ENCODE measurements around the gene MCF2L.

DNA sequence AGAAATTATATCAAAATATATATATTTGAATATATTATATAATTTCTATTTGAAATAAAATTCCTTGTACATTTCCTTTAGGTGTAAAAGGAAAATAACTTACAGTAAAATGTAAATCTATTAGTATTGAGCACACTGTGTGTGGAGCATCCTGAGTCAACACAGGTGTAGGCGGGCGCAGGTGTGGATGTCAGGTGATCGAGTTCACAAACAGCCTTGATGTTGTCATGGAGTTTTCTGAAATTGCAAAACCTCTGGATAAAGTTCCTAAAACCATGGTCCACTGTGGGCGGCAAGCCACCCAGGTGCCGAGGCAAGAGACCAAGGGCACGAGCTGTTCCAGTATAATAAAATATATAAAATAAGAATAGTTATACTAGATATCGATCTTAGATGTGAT lies 27.7 kb upstream of the MCF2L start:
- TF ChIP-seq CTCF (IDR thresholded peaks at IDR 0.05; ENCODE audit: insufficient read depth, low read length) (no peak), POLR2AphosphoS5 (IDR thresholded peaks at IDR 0.05; ENCODE audit: low read depth) (no peak), SPI1 (IDR thresholded peaks at IDR 0.05; ENCODE audit: borderline replicate concordance, low read depth) (no peak)
- TF ChIP-seq, protein P1, sequence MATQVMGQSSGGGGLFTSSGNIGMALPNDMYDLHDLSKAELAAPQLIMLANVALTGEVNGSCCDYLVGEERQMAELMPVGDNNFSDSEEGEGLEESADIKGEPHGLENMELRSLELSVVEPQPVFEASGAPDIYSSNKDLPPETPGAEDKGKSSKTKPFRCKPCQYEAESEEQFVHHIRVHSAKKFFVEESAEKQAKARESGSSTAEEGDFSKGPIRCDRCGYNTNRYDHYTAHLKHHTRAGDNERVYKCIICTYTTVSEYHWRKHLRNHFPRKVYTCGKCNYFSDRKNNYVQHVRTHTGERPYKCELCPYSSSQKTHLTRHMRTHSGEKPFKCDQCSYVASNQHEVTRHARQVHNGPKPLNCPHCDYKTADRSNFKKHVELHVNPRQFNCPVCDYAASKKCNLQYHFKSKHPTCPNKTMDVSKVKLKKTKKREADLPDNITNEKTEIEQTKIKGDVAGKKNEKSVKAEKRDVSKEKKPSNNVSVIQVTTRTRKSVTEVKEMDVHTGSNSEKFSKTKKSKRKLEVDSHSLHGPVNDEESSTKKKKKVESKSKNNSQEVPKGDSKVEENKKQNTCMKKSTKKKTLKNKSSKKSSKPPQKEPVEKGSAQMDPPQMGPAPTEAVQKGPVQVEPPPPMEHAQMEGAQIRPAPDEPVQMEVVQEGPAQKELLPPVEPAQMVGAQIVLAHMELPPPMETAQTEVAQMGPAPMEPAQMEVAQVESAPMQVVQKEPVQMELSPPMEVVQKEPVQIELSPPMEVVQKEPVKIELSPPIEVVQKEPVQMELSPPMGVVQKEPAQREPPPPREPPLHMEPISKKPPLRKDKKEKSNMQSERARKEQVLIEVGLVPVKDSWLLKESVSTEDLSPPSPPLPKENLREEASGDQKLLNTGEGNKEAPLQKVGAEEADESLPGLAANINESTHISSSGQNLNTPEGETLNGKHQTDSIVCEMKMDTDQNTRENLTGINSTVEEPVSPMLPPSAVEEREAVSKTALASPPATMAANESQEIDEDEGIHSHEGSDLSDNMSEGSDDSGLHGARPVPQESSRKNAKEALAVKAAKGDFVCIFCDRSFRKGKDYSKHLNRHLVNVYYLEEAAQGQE (IDR thresholded peaks at IDR 0.05; ENCODE audit: insufficient replicate concordance, low read depth) = no peak

Data from HL-60 (cell line).